ENCODE measurements around the gene MAST3. TPM values are rescaled to one million over a fixed set of nuclear protein-coding genes. Genes with fewer than 3 reads are reported as not detected.

MAST3 gene
- total RNA-seq, 1 donor from 2014 or later = 16.6 TPM

- H3K27ac Mint-ChIP-seq = peak overlapping the region; percentile 85
- DNase-seq (ENCODE audit: low spot score) = peak; percentile 47
- H3K4me1 Mint-ChIP-seq (ENCODE audit: low read depth) = peaks cover 23% of the 10 kb centered on the region
- H3K9me3 Mint-ChIP-seq = no peaks in the 10 kb centered on the region
- H3K27me3 Mint-ChIP-seq (ENCODE audit: low read depth) = no peaks in the 10 kb centered on the region
- H3K36me3 Mint-ChIP-seq (ENCODE audit: low read depth) = peaks cover 18% of the 10 kb centered on the region
- peak overlapping the region; percentile 74 for H3K4me3 Mint-ChIP-seq (ENCODE audit: low read depth)
- intact Hi-C loops (cut with micrococcal nuclease) = loop anchor here (1.0 kb wide), 1 partner anchor 33 kb away; no protein-coding TSS in a partner anchor
Measured at GRCh38 chr19:18119717-18120105, 22.1 kb downstream of the MAST3 start.

GRCh38 chr19:18120127-18120526 lies 22.5 kb downstream of the MAST3 start:
- Mint-ChIP-seq H3K9me3 (no peaks in the 10 kb centered on the region), H3K27me3 (ENCODE audit: low read depth) (no peaks in the 10 kb centered on the region), H3K4me1 (ENCODE audit: low read depth) (peaks cover 23% of the 10 kb centered on the region), H3K27ac (peak overlapping the region; percentile 85), H3K4me3 (ENCODE audit: low read depth) (peak overlapping the region; percentile 74), H3K36me3 (ENCODE audit: low read depth) (peaks cover 18% of the 10 kb centered on the region)
- intact Hi-C loops (cut with micrococcal nuclease) = no loop called here
- DNase-seq (ENCODE audit: low spot score) = no peak

- Mint-ChIP-seq H3K36me3 (ENCODE audit: low read depth) (peaks cover 25% of the 10 kb centered on the region), H3K4me3 (ENCODE audit: low read depth) (no peak overlapping the region), H3K4me1 (ENCODE audit: low read depth) (peaks cover 23% of the 10 kb centered on the region), H3K27me3 (ENCODE audit: low read depth) (no peaks in the 10 kb centered on the region), H3K27ac (no peak overlapping the region), H3K9me3 (no peaks in the 10 kb centered on the region)
- intact Hi-C loops (cut with micrococcal nuclease) = no loop called here
- DNase-seq (ENCODE audit: low spot score) = no peak
Measured at GRCh38 chr19:18121166-18121565, 23.6 kb downstream of the MAST3 start.

GRCh38 chr19:18122424-18122823 lies 24.8 kb downstream of the MAST3 start:
- DNase-seq (ENCODE audit: low spot score) = no peak
- H3K9me3 Mint-ChIP-seq = no peaks in the 10 kb centered on the region
- H3K27ac Mint-ChIP-seq = no peak overlapping the region
- H3K4me1 Mint-ChIP-seq (ENCODE audit: low read depth) = peaks cover 19% of the 10 kb centered on the region
- peaks cover 26% of the 10 kb centered on the region for H3K36me3 Mint-ChIP-seq (ENCODE audit: low read depth)
- H3K27me3 Mint-ChIP-seq (ENCODE audit: low read depth) = no peaks in the 10 kb centered on the region
- H3K4me3 Mint-ChIP-seq (ENCODE audit: low read depth) = no peak overlapping the region
- intact Hi-C loops (cut with micrococcal nuclease) = no loop called here

- no peak for DNase-seq (ENCODE audit: low spot score)
- peaks cover 22% of the 10 kb centered on the region for H3K4me1 Mint-ChIP-seq (ENCODE audit: low read depth)
- H3K4me3 Mint-ChIP-seq (ENCODE audit: low read depth) = no peak overlapping the region
- H3K36me3 Mint-ChIP-seq (ENCODE audit: low read depth) = peaks cover 27% of the 10 kb centered on the region
- no peaks in the 10 kb centered on the region for H3K9me3 Mint-ChIP-seq
- intact Hi-C loops (cut with micrococcal nuclease) = no loop called here
- no peaks in the 10 kb centered on the region for H3K27me3 Mint-ChIP-seq (ENCODE audit: low read depth)
- peak overlapping the region; percentile 49 for H3K27ac Mint-ChIP-seq
Measured at GRCh38 chr19:18122860-18123795, 25.6 kb downstream of the MAST3 start.

GRCh38 chr19:18123819-18124218 lies 26.2 kb downstream of the MAST3 start:
- no peaks in the 10 kb centered on the region for H3K27me3 Mint-ChIP-seq (ENCODE audit: low read depth)
- no peaks in the 10 kb centered on the region for H3K9me3 Mint-ChIP-seq
- no peak for DNase-seq (ENCODE audit: low spot score)
- peak overlapping the region; percentile 49 for H3K27ac Mint-ChIP-seq
- peaks cover 22% of the 10 kb centered on the region for H3K4me1 Mint-ChIP-seq (ENCODE audit: low read depth)
- H3K4me3 Mint-ChIP-seq (ENCODE audit: low read depth) = no peak overlapping the region
- intact Hi-C loops (cut with micrococcal nuclease) = no loop called here
- H3K36me3 Mint-ChIP-seq (ENCODE audit: low read depth) = peaks cover 33% of the 10 kb centered on the region

GRCh38 chr19:18126097-18126496 lies 28.5 kb downstream of the MAST3 start:
- peaks cover 39% of the 10 kb centered on the region for H3K36me3 Mint-ChIP-seq (ENCODE audit: low read depth)
- no peaks in the 10 kb centered on the region for H3K27me3 Mint-ChIP-seq (ENCODE audit: low read depth)
- H3K4me1 Mint-ChIP-seq (ENCODE audit: low read depth) = peaks cover 8% of the 10 kb centered on the region
- no peak for DNase-seq (ENCODE audit: low spot score)
- intact Hi-C loops (cut with micrococcal nuclease) = no loop called here
- peak overlapping the region; percentile 28 for H3K27ac Mint-ChIP-seq
- no peak overlapping the region for H3K4me3 Mint-ChIP-seq (ENCODE audit: low read depth)
- no peaks in the 10 kb centered on the region for H3K9me3 Mint-ChIP-seq

GRCh38 chr19:18128044-18128443 lies 30.5 kb downstream of the MAST3 start:
- Mint-ChIP-seq H3K36me3 (ENCODE audit: low read depth) (peaks cover 44% of the 10 kb centered on the region), H3K4me3 (ENCODE audit: low read depth) (no peak overlapping the region), H3K4me1 (ENCODE audit: low read depth) (peaks cover 8% of the 10 kb centered on the region), H3K9me3 (no peaks in the 10 kb centered on the region), H3K27me3 (ENCODE audit: low read depth) (no peaks in the 10 kb centered on the region), H3K27ac (peak overlapping the region; percentile 24)
- no peak for DNase-seq (ENCODE audit: low spot score)
- intact Hi-C loops (cut with micrococcal nuclease) = no loop called here

- no peak for DNase-seq (ENCODE audit: low spot score)
- H3K27ac Mint-ChIP-seq = no peak overlapping the region
- no peaks in the 10 kb centered on the region for H3K9me3 Mint-ChIP-seq
- no peaks in the 10 kb centered on the region for H3K27me3 Mint-ChIP-seq (ENCODE audit: low read depth)
- H3K4me1 Mint-ChIP-seq (ENCODE audit: low read depth) = peaks cover 8% of the 10 kb centered on the region
- no peak overlapping the region for H3K4me3 Mint-ChIP-seq (ENCODE audit: low read depth)
- intact Hi-C loops (cut with micrococcal nuclease) = no loop called here
- peaks cover 40% of the 10 kb centered on the region for H3K36me3 Mint-ChIP-seq (ENCODE audit: low read depth)
Measured at GRCh38 chr19:18128805-18129204, 31.2 kb downstream of the MAST3 start.

- H3K4me1 Mint-ChIP-seq (ENCODE audit: low read depth) = peaks cover 8% of the 10 kb centered on the region
- no peak overlapping the region for H3K4me3 Mint-ChIP-seq (ENCODE audit: low read depth)
- H3K27ac Mint-ChIP-seq = no peak overlapping the region
- no peaks in the 10 kb centered on the region for H3K27me3 Mint-ChIP-seq (ENCODE audit: low read depth)
- H3K9me3 Mint-ChIP-seq = no peaks in the 10 kb centered on the region
- peaks cover 41% of the 10 kb centered on the region for H3K36me3 Mint-ChIP-seq (ENCODE audit: low read depth)
- no peak for DNase-seq (ENCODE audit: low spot score)
- intact Hi-C loops (cut with micrococcal nuclease) = no loop called here
Measured at GRCh38 chr19:18130523-18131242, 33.1 kb downstream of the MAST3 start.

- intact Hi-C loops (cut with micrococcal nuclease) = no loop called here
- Mint-ChIP-seq H3K4me1 (ENCODE audit: low read depth) (peaks cover 8% of the 10 kb centered on the region), H3K27me3 (ENCODE audit: low read depth) (no peaks in the 10 kb centered on the region), H3K27ac (no peak overlapping the region), H3K9me3 (no peaks in the 10 kb centered on the region), H3K36me3 (ENCODE audit: low read depth) (peaks cover 37% of the 10 kb centered on the region), H3K4me3 (ENCODE audit: low read depth) (no peak overlapping the region)
- no peak for DNase-seq (ENCODE audit: low spot score)
Measured at GRCh38 chr19:18131841-18132596, 34.4 kb downstream of the MAST3 start.

GRCh38 chr19:18135712-18136584 lies 38.4 kb downstream of the MAST3 start:
- no peak overlapping the region for H3K27ac Mint-ChIP-seq
- peaks cover 39% of the 10 kb centered on the region for H3K36me3 Mint-ChIP-seq (ENCODE audit: low read depth)
- no peaks in the 10 kb centered on the region for H3K4me1 Mint-ChIP-seq (ENCODE audit: low read depth)
- H3K9me3 Mint-ChIP-seq = no peaks in the 10 kb centered on the region
- H3K4me3 Mint-ChIP-seq (ENCODE audit: low read depth) = no peak overlapping the region
- no peak for DNase-seq (ENCODE audit: low spot score)
- H3K27me3 Mint-ChIP-seq (ENCODE audit: low read depth) = no peaks in the 10 kb centered on the region
- intact Hi-C loops (cut with micrococcal nuclease) = no loop called here
